Esophagus muscularis mucosa (tissue), 4 donors: Measurements from ENCODE around the gene RNU1-3. TPM values are rescaled to one million over a fixed set of nuclear protein-coding genes. Genes with fewer than 3 reads are reported as not detected.
"Not testable (repeated sequence)": the region's sequence is repeated elsewhere in the genome, so short reads cannot be mapped to it uniquely, and the experiment has no call there.

Experiments
- DNase-seq: peaks from one replicate; pipeline ENCODE4 v3.0.0-alpha.2; 2017; ENCODE audit errors: extremely low spot score
- H3K27ac ChIP-seq, 4 donors: fragments of 200-600 bp; sonication (generic); replicated peaks in 1 of 4; 1 replicate in 3 of 4; 2 replicates in 1 of 4; pipeline ENCODE4 v1.5.1; 2016 to 2019; ENCODE audit warnings: mild to moderate bottlenecking in 1 of 4
- H3K27me3 ChIP-seq, 4 donors: fragments of 200-600 bp; sonication (generic); one replicate each; pipeline versions ENCODE4 v1.5.1 to v1.6.0; 2016 to 2019
- H3K36me3 ChIP-seq, 4 donors: fragments of 200-600 bp; sonication (generic); one replicate each; pipeline ENCODE4 v1.5.1; 2016 to 2019
- H3K4me1 ChIP-seq, 4 donors: fragments of 200-600 bp; sonication (generic); one replicate each; pipeline ENCODE4 v1.5.1; 2016 to 2019
- H3K4me3 ChIP-seq, 4 donors: fragments of 200-600 bp; sonication (generic); 1 replicate in 2 of 4; 2 replicates in 2 of 4; pipeline ENCODE4 v1.5.1; 2016 to 2019; ENCODE audit warnings: mild to moderate bottlenecking in 4 of 4, moderate library complexity in 1 of 4
- H3K9me3 ChIP-seq, 4 donors: fragments of 200-600 bp; sonication (generic); 1 replicate in 3 of 4; 2 replicates in 1 of 4; pipeline ENCODE4 v1.5.1; 2016 to 2019
- WGBS: methylation state at CpG from one replicate; pipeline ENCODE4 v1.1.5; 2018; 5-methylcytosine and 5-hydroxymethylcytosine counted together
- intact Hi-C: fragments of 100-400 bp; cut with DNase I; formaldehyde crosslinking; loops from one replicate; pipeline ENCODE4 v1.15.1; 2023
- total RNA-seq, 4 donors: library from RNA; depleted of rRNA; stranded (reverse); fragments of >200 nt; gene quantifications; one replicate each; pipeline versions ENCODE4 v1.1.0 to v1.2.1, GENCODE V29; 2016
- TF ChIP-seq, protein P1 (sequence below), 3 experiments: fragments of 200-600 bp in 2 of 3; fragments of 450-650 bp in 1 of 3; sonication (generic) in 2 of 3; IDR thresholded peaks; one replicate each; pipeline ENCODE4 v1.5.1; 2017 to 2019; ENCODE audit warnings: antibody characterized with exemption in 3 of 3, mild to moderate bottlenecking in 2 of 3, moderate library complexity in 1 of 3

RNU1-3 gene
- under 1 TPM in 2 of 4 donors, not detected in 2; under 0.01 TPM for total RNA-seq

DNA sequence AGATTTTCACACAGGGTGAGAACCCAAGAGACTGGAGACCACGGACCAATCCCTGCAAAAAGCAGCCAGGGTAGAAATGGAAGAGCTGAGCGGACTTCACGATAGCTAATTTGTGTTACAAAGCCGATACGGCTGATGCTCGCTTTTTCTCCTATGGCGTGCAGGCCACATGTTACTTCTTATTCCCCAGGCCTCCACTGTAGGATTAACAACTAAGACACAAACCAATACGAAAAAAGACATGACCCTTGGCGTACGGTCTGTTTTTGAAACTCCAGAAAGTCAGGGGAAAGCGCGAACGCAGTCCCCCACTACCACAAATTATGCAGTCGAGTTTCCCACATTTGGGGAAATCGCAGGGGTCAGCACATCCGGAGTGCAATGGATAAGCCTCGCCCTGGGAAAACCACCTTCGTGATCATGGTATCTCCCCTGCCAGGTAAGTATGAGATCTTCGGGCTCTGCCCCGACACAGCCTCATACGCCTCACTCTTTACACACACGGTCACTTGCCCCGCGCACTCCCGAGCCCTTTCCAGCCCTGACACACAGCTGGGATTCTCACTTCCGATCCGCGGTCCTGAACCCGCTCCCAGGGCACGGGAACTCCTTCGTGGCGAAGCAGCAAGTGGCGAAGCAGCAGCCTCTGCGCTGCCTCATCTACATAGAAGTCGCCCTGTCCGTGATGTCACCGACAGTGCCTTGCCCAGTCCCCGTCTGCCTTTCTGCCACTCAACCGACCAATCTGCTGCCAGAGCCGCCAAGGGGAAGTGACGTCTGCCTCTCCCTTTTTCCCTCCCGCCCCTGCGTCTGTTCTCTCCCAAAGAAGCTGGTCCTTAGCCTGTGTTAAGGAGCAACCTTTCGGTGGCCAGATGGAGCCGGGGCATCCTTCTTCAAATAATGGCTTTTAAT is at the start of gene RNU1-3:
Gene RNU1-3 (minus strand): TSS at position 447 of the 912 bp plus-strand sequence.
- H3K36me3 ChIP-seq, H3K4me3 ChIP-seq, H3K27ac ChIP-seq, DNase-seq, intact Hi-C loops, H3K9me3 ChIP-seq, H3K4me1 ChIP-seq, H3K27me3 ChIP-seq: not testable (repeated sequence)
- no CpG with 5 or more reads among the region's 45 CpGs for WGBS

DNA sequence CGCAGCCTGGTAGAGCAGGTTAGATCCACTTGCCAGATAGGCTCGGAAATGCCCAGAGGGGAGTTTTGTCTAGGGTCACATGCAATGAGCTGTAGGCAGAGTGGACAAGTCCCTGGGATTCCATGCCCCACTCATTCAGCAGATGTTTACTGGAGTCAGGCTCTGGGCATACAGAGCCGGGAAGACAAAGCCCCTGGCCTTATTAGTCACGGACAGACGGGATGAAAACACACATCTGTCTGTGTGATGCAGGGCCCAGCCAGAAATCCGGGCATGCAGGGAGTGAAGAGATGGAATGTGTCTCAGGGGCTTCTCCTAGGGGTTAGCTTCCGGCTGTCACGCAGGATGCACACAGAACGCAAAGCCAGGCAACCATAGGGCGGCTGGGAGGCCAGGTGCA is 46.7 kb upstream of the RNU1-3 start:
- H3K4me3 ChIP-seq, H3K36me3 ChIP-seq, H3K9me3 ChIP-seq, DNase-seq, intact Hi-C loops, H3K27ac ChIP-seq, H3K4me1 ChIP-seq: not testable (repeated sequence)
- peaks cover 0 to 29% (median 4%) of the 10 kb centered on the region in 4 donors for H3K27me3 ChIP-seq
- WGBS: 38% methylated on average over 4 of the region's 10 CpGs

- H3K36me3 ChIP-seq, intact Hi-C loops, DNase-seq, H3K4me1 ChIP-seq, H3K27ac ChIP-seq, H3K4me3 ChIP-seq, H3K9me3 ChIP-seq: not testable (repeated sequence)
- peaks cover 0 to 26% (median 3%) of the 10 kb centered on the region in 4 donors for H3K27me3 ChIP-seq
- 83% methylated on average over 4 of the region's 6 CpGs for WGBS
Measured at GRCh38 chr1:16712984-16713383, 46.2 kb upstream of the RNU1-3 start.

DNA sequence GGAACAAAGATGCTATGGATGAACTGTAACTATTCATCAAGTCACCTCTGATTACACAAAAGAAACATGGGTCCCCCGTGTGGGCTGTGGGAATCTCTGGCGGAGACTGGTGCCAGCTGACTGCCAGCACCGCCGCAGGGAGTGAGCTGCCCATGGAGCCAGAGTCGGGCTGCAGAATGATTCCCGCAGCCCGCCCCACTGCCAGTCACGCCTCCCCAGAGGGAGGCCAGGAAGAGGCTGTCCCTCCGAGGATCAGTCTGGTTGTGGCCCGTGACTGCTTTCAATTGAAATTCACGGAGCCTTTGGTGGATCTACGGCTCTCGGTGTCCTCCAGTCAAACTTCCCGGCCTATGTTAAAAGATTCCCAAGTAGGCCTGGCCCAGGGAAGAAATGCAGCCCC is 45.8 kb upstream of the RNU1-3 start:
- DNase-seq, H3K9me3 ChIP-seq, H3K36me3 ChIP-seq, H3K4me3 ChIP-seq, H3K27ac ChIP-seq, intact Hi-C loops, H3K4me1 ChIP-seq: not testable (repeated sequence)
- peaks cover 0 to 26% (median 5%) of the 10 kb centered on the region in 4 donors for H3K27me3 ChIP-seq
- 90% methylated on average over 9 of the region's 14 CpGs for WGBS

DNA sequence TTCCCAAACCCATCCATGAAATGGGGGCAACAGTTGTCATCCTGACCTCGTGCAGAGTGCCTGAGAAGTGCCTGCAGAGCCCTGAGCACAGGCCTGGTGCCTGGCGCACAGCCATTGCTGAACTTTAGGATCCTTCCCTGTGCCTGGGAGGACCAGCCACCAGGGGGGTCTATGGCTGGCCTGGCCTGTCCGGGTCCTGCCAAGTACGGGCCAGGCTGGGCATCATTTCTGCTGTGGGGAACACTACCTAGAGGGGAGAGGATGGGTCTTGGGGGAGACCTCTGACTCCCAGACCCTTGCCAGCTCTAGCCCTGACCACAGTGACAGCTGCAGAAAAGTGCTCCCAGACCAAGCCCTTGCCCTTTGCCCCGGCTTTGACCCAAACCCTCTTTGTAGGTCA is 45.4 kb upstream of the RNU1-3 start:
- intact Hi-C loops, H3K36me3 ChIP-seq, H3K27ac ChIP-seq, H3K4me1 ChIP-seq, H3K9me3 ChIP-seq, H3K4me3 ChIP-seq: not testable (repeated sequence)
- 58% methylated on average over 2 of the region's 5 CpGs for WGBS
- peaks cover 0 to 26% (median 9%) of the 10 kb centered on the region in 4 donors for H3K27me3 ChIP-seq
- DNase-seq: peak; percentile 78

GRCh38 chr1:16710618-16711017 is 43.9 kb upstream of the RNU1-3 start:
- peak; percentile 86 for DNase-seq
- peaks cover 0 to 17% (median 9%) of the 10 kb centered on the region in 4 donors for H3K27me3 ChIP-seq
- H3K4me1 ChIP-seq, H3K9me3 ChIP-seq, H3K4me3 ChIP-seq, intact Hi-C loops, H3K36me3 ChIP-seq, H3K27ac ChIP-seq: not testable (repeated sequence)
- no CpG with 5 or more reads among the region's 13 CpGs for WGBS

GRCh38 chr1:16709659-16710087 is 42.9 kb upstream of the RNU1-3 start:
- DNase-seq: peak; percentile 29
- 0% methylated on average over 1 of the region's 3 CpGs for WGBS
- H3K4me3 ChIP-seq, H3K9me3 ChIP-seq, H3K4me1 ChIP-seq, intact Hi-C loops, H3K27ac ChIP-seq, H3K36me3 ChIP-seq: not testable (repeated sequence)
- H3K27me3 ChIP-seq: peaks cover 0 to 17% (median 9%) of the 10 kb centered on the region in 4 donors
- TF ChIP-seq, protein P1, sequence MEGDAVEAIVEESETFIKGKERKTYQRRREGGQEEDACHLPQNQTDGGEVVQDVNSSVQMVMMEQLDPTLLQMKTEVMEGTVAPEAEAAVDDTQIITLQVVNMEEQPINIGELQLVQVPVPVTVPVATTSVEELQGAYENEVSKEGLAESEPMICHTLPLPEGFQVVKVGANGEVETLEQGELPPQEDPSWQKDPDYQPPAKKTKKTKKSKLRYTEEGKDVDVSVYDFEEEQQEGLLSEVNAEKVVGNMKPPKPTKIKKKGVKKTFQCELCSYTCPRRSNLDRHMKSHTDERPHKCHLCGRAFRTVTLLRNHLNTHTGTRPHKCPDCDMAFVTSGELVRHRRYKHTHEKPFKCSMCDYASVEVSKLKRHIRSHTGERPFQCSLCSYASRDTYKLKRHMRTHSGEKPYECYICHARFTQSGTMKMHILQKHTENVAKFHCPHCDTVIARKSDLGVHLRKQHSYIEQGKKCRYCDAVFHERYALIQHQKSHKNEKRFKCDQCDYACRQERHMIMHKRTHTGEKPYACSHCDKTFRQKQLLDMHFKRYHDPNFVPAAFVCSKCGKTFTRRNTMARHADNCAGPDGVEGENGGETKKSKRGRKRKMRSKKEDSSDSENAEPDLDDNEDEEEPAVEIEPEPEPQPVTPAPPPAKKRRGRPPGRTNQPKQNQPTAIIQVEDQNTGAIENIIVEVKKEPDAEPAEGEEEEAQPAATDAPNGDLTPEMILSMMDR (IDR thresholded peaks at IDR 0.05): peak in 1 of 3 experiments; percentile 62

GRCh38 chr1:16708704-16709103 is 42.0 kb upstream of the RNU1-3 start:
- H3K4me1 ChIP-seq, intact Hi-C loops, H3K4me3 ChIP-seq, H3K9me3 ChIP-seq, DNase-seq, H3K36me3 ChIP-seq, H3K27ac ChIP-seq: not testable (repeated sequence)
- WGBS: no CpG with 5 or more reads among the region's 6 CpGs
- peaks cover 0 to 20% (median 9%) of the 10 kb centered on the region in 4 donors for H3K27me3 ChIP-seq
